Natural killer cell (primary cell): ENCODE results near the gene DNAJA1. TPM values are rescaled to one million over a fixed set of nuclear protein-coding genes. Genes with fewer than 3 reads are reported as not detected.

Experiments
- ATAC-seq, 3 donors: fragments of 150-1000 bp in 2 of 3; fragments of 200-7000 bp in 1 of 3; cut with Tn5 transposase; 1 replicate in 1 of 3; 2 replicates in 2 of 3; pipeline ENCODE4 v1.10.0; 2021; ENCODE audit warnings: mild to moderate bottlenecking in 2 of 3, moderate library complexity in 2 of 3
- DNase-seq, 2 donors: peaks; one replicate each; pipeline versions ENCODE4 v3.0.0 to v3.0.0-alpha.2; 2013 to 2021; ENCODE audit warnings: mixed read lengths in 1 of 2
- H3K27ac ChIP-seq: one replicate; pipeline ENCODE4 v1.5.1; 2013; ENCODE audit warnings: mild to moderate bottlenecking, low read length
- H3K27me3 ChIP-seq: one replicate; pipeline ENCODE4 v1.6.1; 2013; ENCODE audit warnings: low read length; ENCODE audit not compliant: control insufficient read depth, insufficient read depth
- H3K36me3 ChIP-seq: one replicate; pipeline ENCODE4 v1.6.1; 2013; ENCODE audit warnings: low read length; ENCODE audit not compliant: control insufficient read depth, insufficient read depth
- H3K4me1 ChIP-seq: one replicate; pipeline ENCODE4 v1.6.1; 2013; ENCODE audit warnings: low read length; ENCODE audit not compliant: control insufficient read depth, insufficient read depth
- H3K4me3 ChIP-seq: one replicate; pipeline ENCODE4 v1.5.1; 2013; ENCODE audit warnings: low read length
- H3K9me3 ChIP-seq: one replicate; pipeline ENCODE4 v1.6.1; 2013; ENCODE audit warnings: low read length; ENCODE audit not compliant: control insufficient read depth, insufficient read depth
- H3K27ac Mint-ChIP-seq, 2 donors: one replicate each; pipeline ENCODE4 v1.8.0; 2022; ENCODE audit warnings: mild to moderate bottlenecking in 2 of 2, mixed read lengths in 2 of 2, moderate library complexity in 1 of 2
- H3K27me3 Mint-ChIP-seq, 2 donors: one replicate each; pipeline ENCODE4 v1.8.0; 2022; ENCODE audit warnings: low read depth in 2 of 2, mixed read lengths in 2 of 2
- H3K36me3 Mint-ChIP-seq: one replicate; pipeline ENCODE4 v1.8.0; 2022; ENCODE audit warnings: mixed read lengths
- H3K4me1 Mint-ChIP-seq, 2 donors: one replicate each; pipeline ENCODE4 v1.8.0; 2022; ENCODE audit warnings: mixed read lengths in 2 of 2
- H3K4me3 Mint-ChIP-seq: one replicate; pipeline ENCODE4 v1.8.0; 2022; ENCODE audit warnings: mild to moderate bottlenecking, moderate library complexity, mixed read lengths
- H3K9me3 Mint-ChIP-seq, 2 donors: one replicate each; pipeline ENCODE4 v1.8.0; 2022; ENCODE audit warnings: mixed read lengths in 2 of 2
- WGBS: methylation state at CpG from one replicate; pipeline ENCODE4 v1.1.7; 2013; ENCODE audit warnings: missing lambda C conversion rate; ENCODE audit not compliant: insufficient coverage; 5-methylcytosine and 5-hydroxymethylcytosine counted together
- intact Hi-C: fragments of 100-400 bp; cut with micrococcal nuclease; formaldehyde crosslinking; loops from one replicate; pipeline ENCODE4 v1.14.2; 2022
- total RNA-seq, 4 donors: library from RNA; stranded (reverse); fragments of 120-200 nt in 1 of 4; gene quantifications; one replicate each; pipeline versions ENCODE4 v1.2.3 to v1.2.4, GENCODE V29; 2013 to 2022
- TF ChIP-seq, protein P1 (sequence below): fragments of 200-600 bp; IDR thresholded peaks from one replicate; pipeline ENCODE4 v1.8.0; 2022; ENCODE audit warnings: antibody characterized with exemption

Gene DNAJA1
- total RNA-seq, 3 donors from 2014 or later (not counting 1 experiment from before 2014, with no cell fraction given), result 150 to 244 (median 192) TPM

DNA sequence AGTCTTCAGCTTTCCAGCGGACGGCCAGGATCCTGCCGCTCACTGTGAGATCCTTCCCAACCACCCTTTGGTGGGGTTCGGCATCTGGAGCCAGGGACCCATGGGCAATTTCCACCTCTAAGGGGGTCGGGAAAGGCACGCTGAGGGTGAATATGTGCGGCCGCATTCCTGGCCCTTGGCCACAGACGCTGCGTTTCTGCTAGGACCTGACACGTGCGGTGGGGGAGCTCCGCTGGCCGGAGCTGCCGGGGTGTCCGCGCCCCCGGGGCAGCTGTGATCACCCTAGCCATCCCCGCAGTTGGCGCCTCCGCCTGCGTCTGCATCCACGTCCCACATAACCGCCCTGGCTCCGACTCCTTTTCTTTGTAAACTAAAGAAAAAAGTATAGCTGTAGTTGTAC, 5.3 kb upstream of the DNAJA1 start:
- 98% methylated on average over 25 of the region's 25 CpGs for WGBS
- Mint-ChIP-seq H3K27ac (no peak overlapping the region), H3K27me3 (no peaks in the 10 kb centered on the region)

DNA sequence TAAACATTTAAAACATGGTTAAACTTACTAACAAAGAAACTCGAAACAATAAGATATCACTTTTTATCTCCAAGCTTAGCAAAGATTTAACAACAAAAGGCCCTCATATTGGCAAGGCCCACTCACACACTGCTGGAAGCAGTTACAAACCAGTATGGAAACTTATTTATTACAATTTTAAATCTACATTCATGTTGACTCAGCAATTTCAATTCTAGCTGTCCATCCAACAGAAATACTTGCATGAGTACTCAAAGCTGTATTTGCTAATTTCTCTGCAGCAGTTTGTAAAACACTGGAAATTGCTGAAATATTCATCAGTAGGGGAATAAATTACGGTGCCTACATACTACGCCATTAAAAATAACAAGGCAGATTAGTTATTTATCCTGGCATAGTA, 2.8 kb upstream of the DNAJA1 start:
- no peak overlapping the region for H3K4me3 Mint-ChIP-seq
- no peaks in the 10 kb centered on the region for H3K27me3 ChIP-seq
- no peak overlapping the region for H3K27ac Mint-ChIP-seq
- no peaks in the 10 kb centered on the region for H3K9me3 ChIP-seq
- no peak overlapping the region for H3K27ac ChIP-seq
- peaks cover 31 to 36% of the 10 kb centered on the region in 2 donors for H3K4me1 Mint-ChIP-seq
- TF ChIP-seq, protein P1, sequence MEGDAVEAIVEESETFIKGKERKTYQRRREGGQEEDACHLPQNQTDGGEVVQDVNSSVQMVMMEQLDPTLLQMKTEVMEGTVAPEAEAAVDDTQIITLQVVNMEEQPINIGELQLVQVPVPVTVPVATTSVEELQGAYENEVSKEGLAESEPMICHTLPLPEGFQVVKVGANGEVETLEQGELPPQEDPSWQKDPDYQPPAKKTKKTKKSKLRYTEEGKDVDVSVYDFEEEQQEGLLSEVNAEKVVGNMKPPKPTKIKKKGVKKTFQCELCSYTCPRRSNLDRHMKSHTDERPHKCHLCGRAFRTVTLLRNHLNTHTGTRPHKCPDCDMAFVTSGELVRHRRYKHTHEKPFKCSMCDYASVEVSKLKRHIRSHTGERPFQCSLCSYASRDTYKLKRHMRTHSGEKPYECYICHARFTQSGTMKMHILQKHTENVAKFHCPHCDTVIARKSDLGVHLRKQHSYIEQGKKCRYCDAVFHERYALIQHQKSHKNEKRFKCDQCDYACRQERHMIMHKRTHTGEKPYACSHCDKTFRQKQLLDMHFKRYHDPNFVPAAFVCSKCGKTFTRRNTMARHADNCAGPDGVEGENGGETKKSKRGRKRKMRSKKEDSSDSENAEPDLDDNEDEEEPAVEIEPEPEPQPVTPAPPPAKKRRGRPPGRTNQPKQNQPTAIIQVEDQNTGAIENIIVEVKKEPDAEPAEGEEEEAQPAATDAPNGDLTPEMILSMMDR, result no peak
- DNase-seq (no peak), ATAC-seq (no peak)
- H3K36me3 Mint-ChIP-seq, result no peaks in the 10 kb centered on the region
- intact Hi-C loops, result no loop called here
- H3K36me3 ChIP-seq, result peaks cover 9% of the 10 kb centered on the region
- no peaks in the 10 kb centered on the region for H3K27me3 Mint-ChIP-seq
- 94% methylated on average over 3 of the region's 3 CpGs for WGBS
- H3K9me3 Mint-ChIP-seq, result no peaks in the 10 kb centered on the region
- H3K4me3 ChIP-seq, result no peak overlapping the region
- peaks cover 20% of the 10 kb centered on the region for H3K4me1 ChIP-seq

More for the DNA sequence above, 5.3 kb upstream of the DNAJA1 start:
- ATAC-seq, result no peak
- Mint-ChIP-seq H3K36me3 (no peaks in the 10 kb centered on the region), H3K9me3 (no peaks in the 10 kb centered on the region), H3K4me3 (no peak overlapping the region), H3K4me1 (peaks cover 14 to 23% of the 10 kb centered on the region in 2 donors)
- Histone ChIP-seq H3K4me1 (peaks cover 8% of the 10 kb centered on the region), H3K27ac (no peak overlapping the region), H3K27me3 (no peaks in the 10 kb centered on the region), H3K9me3 (no peaks in the 10 kb centered on the region), H3K4me3 (no peak overlapping the region), H3K36me3 (no peaks in the 10 kb centered on the region)
- no peak for DNase-seq
- intact Hi-C loops, result no loop called here
- TF ChIP-seq, protein P1, result no peak

DNA sequence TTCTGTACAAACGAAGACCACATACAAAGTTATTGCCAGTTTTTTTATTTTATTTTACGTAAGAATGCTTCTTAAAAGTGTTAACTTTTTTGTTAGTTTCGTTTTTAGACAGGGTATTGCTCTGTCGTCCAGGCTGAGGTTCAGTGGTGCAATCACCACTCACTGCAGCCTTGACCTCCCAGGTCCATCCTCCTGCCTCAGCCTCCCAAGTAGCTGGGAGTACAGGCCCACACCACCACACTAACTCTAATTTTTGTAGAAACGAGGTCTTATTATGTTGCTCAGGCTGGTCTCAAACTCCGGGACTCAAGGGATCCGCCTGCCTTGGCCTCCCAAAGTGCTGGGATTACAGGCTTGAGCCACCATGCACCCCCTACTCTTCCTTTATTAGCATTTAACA, 2.3 kb upstream of the DNAJA1 start:
- no peaks in the 10 kb centered on the region for H3K27me3 ChIP-seq
- peak overlapping the region; percentile 9 for H3K4me3 Mint-ChIP-seq
- ATAC-seq, result no peak

More for the DNA sequence above, 2.3 kb upstream of the DNAJA1 start:
- peaks cover 32 to 36% of the 10 kb centered on the region in 2 donors for H3K4me1 Mint-ChIP-seq
- no peaks in the 10 kb centered on the region for H3K9me3 Mint-ChIP-seq
- H3K4me1 ChIP-seq, result peaks cover 24% of the 10 kb centered on the region
- no peaks in the 10 kb centered on the region for H3K27me3 Mint-ChIP-seq
- no peaks in the 10 kb centered on the region for H3K36me3 Mint-ChIP-seq
- WGBS, result 75% methylated on average over 6 of the region's 7 CpGs
- no peak overlapping the region for H3K4me3 ChIP-seq
- peak overlapping the region in 1 of 2 donors; percentile 36 for H3K27ac Mint-ChIP-seq
- TF ChIP-seq, protein P1, result no peak
- H3K9me3 ChIP-seq, result no peaks in the 10 kb centered on the region
- intact Hi-C loops, result no loop called here
- no peak for DNase-seq
- no peak overlapping the region for H3K27ac ChIP-seq
- H3K36me3 ChIP-seq, result peaks cover 13% of the 10 kb centered on the region
